Nasal cavity respiratory epithelium epithelial cell of viscerocranial mucosa (primary cell): ENCODE measurements around the gene ZBTB32. TPM values are rescaled to one million over a fixed set of nuclear protein-coding genes. Genes with fewer than 3 reads are reported as not detected.

Source experiments
- total RNA-seq: library from RNA; depleted of rRNA; stranded (reverse); fragments of >200 nt; gene quantifications from 2 replicates; pipeline ENCODE4 v1.2.3, GENCODE V29; 2014

Gene ZBTB32
- not detected in 2 replicates for total RNA-seq

GRCh38 chr19:35704218-35704617 is at the start of gene ZBTB32:
Gene ZBTB32 (plus strand): TSS chr19:35704558. CDS start chr19:35714627, 10,069 bp downstream.

GRCh38 chr19:35666251-35666913 is 38.0 kb upstream of the ZBTB32 start, which contains the start of gene UPK1A:
Gene UPK1A (plus strand): TSS chr19:35666517. CDS start chr19:35666813, 296 bp downstream.

GRCh38 chr19:35717665-35718344 is 13.4 kb downstream of the ZBTB32 start, which contains the start of gene KMT2B:
Gene KMT2B (plus strand): TSS chr19:35718003. CDS start chr19:35718019, 16 bp downstream.

GRCh38 chr19:35742121-35742724 is 37.9 kb downstream of the ZBTB32 start, which contains the start of gene IGFLR1:
Gene IGFLR1 (minus strand): TSS chr19:35742452. CDS start chr19:35741180, 1,272 bp downstream.

GRCh38 chr19:35745328-35746086 is 41.1 kb downstream of the ZBTB32 start, which contains the start of the genes PSENEN and U2AF1L4:
Gene PSENEN (plus strand): TSS chr19:35745651. CDS start chr19:35745931, 280 bp downstream.
Gene U2AF1L4 (minus strand): TSS chr19:35745418. CDS start chr19:35745391, 27 bp downstream.

GRCh38 chr19:35748106-35749020 is 44.0 kb downstream of the ZBTB32 start, which contains the start of gene LIN37:
Gene LIN37 (plus strand): TSS chr19:35748576. CDS start chr19:35748725, 149 bp downstream.

GRCh38 chr19:35756377-35757230 is 52.2 kb downstream of the ZBTB32 start, which contains the start of gene HSPB6:
Gene HSPB6 (minus strand): TSS chr19:35757029. CDS start chr19:35757008, 21 bp downstream.

GRCh38 chr19:35757749-35758608 is 53.6 kb downstream of the ZBTB32 start, which contains the start of gene PROSER3:
Gene PROSER3 (plus strand): TSS chr19:35758176. CDS start chr19:35758216, 40 bp downstream.

Other genes starting within 250 kb of the ZBTB32 start
- 0.28 and 13.7 TPM in 2 replicates for gene KRTDAP, start 214.1 kb upstream of the ZBTB32 start, total RNA-seq
- 78.4 and 142 TPM in 2 replicates for gene DMKN, start 190.9 kb upstream of the ZBTB32 start, total RNA-seq
- gene SBSN, start 176.2 kb upstream of the ZBTB32 start, total RNA-seq: 16.5 and 67.3 TPM in 2 replicates
- gene GAPDHS, start 171.1 kb upstream of the ZBTB32 start, total RNA-seq: not detected in 2 replicates
- gene TMEM147, start 158.9 kb upstream of the ZBTB32 start, total RNA-seq: 99.0 and 109 TPM in 2 replicates
- gene ATP4A, start 140.9 kb upstream of the ZBTB32 start, total RNA-seq: not detected in 2 replicates
- not detected in 2 replicates for gene PMIS2, start 118.4 kb upstream of the ZBTB32 start, total RNA-seq
- gene HAUS5, start 91.8 kb upstream of the ZBTB32 start, total RNA-seq: 3.1 and 4.6 TPM in 2 replicates
- 33.2 and 37.9 TPM in 2 replicates for gene RBM42, start 75.5 kb upstream of the ZBTB32 start, total RNA-seq
- gene ETV2, start 62.8 kb upstream of the ZBTB32 start, total RNA-seq: 0.34 TPM in 1 of 2 replicates, not detected in the other
- gene COX6B1, start 56.2 kb upstream of the ZBTB32 start, total RNA-seq: 88.5 and 102 TPM in 2 replicates
- gene UPK1A, start 38.0 kb upstream of the ZBTB32 start, total RNA-seq: not detected in 2 replicates
- 4.1 and 21.1 TPM in 2 replicates for gene KMT2B, start 13.4 kb downstream of the ZBTB32 start, total RNA-seq
- under 0.01 and 0.43 TPM in 2 replicates for gene IGFLR1, start 37.9 kb downstream of the ZBTB32 start, total RNA-seq
- gene U2AF1L4, start 40.9 kb downstream of the ZBTB32 start, total RNA-seq: 9.1 and 12.6 TPM in 2 replicates
- 14.9 and 15.7 TPM in 2 replicates for gene PSENEN, start 41.1 kb downstream of the ZBTB32 start, total RNA-seq
- 5.8 and 7.3 TPM in 2 replicates for gene LIN37, start 44.0 kb downstream of the ZBTB32 start, total RNA-seq
- gene HSPB6, start 52.5 kb downstream of the ZBTB32 start, total RNA-seq: under 0.01 and 0.28 TPM in 2 replicates
- gene PROSER3, start 53.6 kb downstream of the ZBTB32 start, total RNA-seq: 2.1 and 5.7 TPM in 2 replicates
- 0.57 TPM in 1 of 2 replicates, not detected in the other for gene ARHGAP33, start 71.0 kb downstream of the ZBTB32 start, total RNA-seq
- not detected in 2 replicates for gene PRODH2, start 108.3 kb downstream of the ZBTB32 start, total RNA-seq
- gene NPHS1, start 147.9 kb downstream of the ZBTB32 start, total RNA-seq: not detected in 2 replicates
- gene KIRREL2, start 152.4 kb downstream of the ZBTB32 start, total RNA-seq: not detected in 2 replicates
- gene APLP1, start 164.0 kb downstream of the ZBTB32 start, total RNA-seq: 0.64 TPM in 1 of 2 replicates, not detected in the other
- gene NFKBID, start 196.0 kb downstream of the ZBTB32 start, total RNA-seq: 3.4 and 3.6 TPM in 2 replicates
- 0.14 TPM in 1 of 2 replicates, not detected in the other for gene HCST, start 198.0 kb downstream of the ZBTB32 start, total RNA-seq
- not detected in 2 replicates for gene TYROBP, start 203.7 kb downstream of the ZBTB32 start, total RNA-seq
- 2.4 and 6.5 TPM in 2 replicates for gene LRFN3, start 231.8 kb downstream of the ZBTB32 start, total RNA-seq